HUDEP-2 (cell line): ENCODE measurements around the gene VSIG10L2.

Experiments
- DNase-seq, 76 experiments: peaks; one replicate each; lab custom pipeline; 2025; ENCODE audit not compliant: unreplicated experiment in 76 of 76; lab: John Stamatoyannopoulos, UW

The VSIG10L2 gene

GRCh38 chr11:125999234-125999880 lies 53.5 kb downstream of the VSIG10L2 start:
- DNase-seq, result no peak

- DNase-seq, result no peak
Observed at GRCh38 chr11:126002181-126002580, 56.3 kb downstream of the VSIG10L2 start.
